Neural progenitor cell (in vitro differentiated cells): Measurements from ENCODE around the gene GDPD4. TPM values are rescaled to one million over a fixed set of nuclear protein-coding genes. Genes with fewer than 3 reads are reported as not detected.

Experiments used
- DNase-seq: peaks from one replicate; pipeline ENCODE4 v3.0.0-alpha.2; 2016; ENCODE audit warnings: low spot score
- H2AFZ ChIP-seq: fragments of 200-600 bp; sonication (generic); replicated peaks from 2 replicates; pipeline ENCODE4 v1.6.1; 2016; ENCODE audit warnings: antibody characterized with exemption
- H3F3A ChIP-seq: fragments of 200-600 bp; sonication (generic); 2 replicates; pipeline ENCODE4 v1.6.1; 2016; ENCODE audit warnings: antibody characterized with exemption, low read depth
- H3K27ac ChIP-seq: fragments of 200-600 bp; sonication (generic); 2 replicates; pipeline ENCODE4 v1.5.1; 2016; ENCODE audit warnings: mild to moderate bottlenecking
- H3K27me3 ChIP-seq: fragments of 200-600 bp; sonication (generic); 2 replicates; pipeline ENCODE4 v1.6.1; 2016; ENCODE audit warnings: mild to moderate bottlenecking, moderate library complexity
- H3K36me3 ChIP-seq: fragments of 200-600 bp; sonication (generic); 2 replicates; pipeline ENCODE4 v1.5.1; 2016
- H3K4me1 ChIP-seq: fragments of 200-600 bp; sonication (generic); 2 replicates; pipeline ENCODE4 v1.6.1; 2016; ENCODE audit warnings: mixed run types
- H3K4me2 ChIP-seq: fragments of 200-600 bp; sonication (generic); 2 replicates; pipeline ENCODE4 v1.6.1; 2016
- H3K4me3 ChIP-seq: fragments of 200-600 bp; sonication (generic); 2 replicates; pipeline ENCODE4 v1.5.1; 2016
- H3K79me2 ChIP-seq: fragments of 200-600 bp; sonication (generic); 2 replicates; pipeline ENCODE4 v1.6.1; 2016; ENCODE audit warnings: low read depth
- H3K9ac ChIP-seq: fragments of 200-600 bp; sonication (generic); 2 replicates; pipeline ENCODE4 v1.6.1; 2016
- H3K9me3 ChIP-seq: fragments of 200-600 bp; sonication (generic); 2 replicates; pipeline ENCODE4 v1.5.1; 2016; ENCODE audit warnings: low read depth
- H4K20me1 ChIP-seq: fragments of 200-600 bp; sonication (generic); 2 replicates; pipeline ENCODE4 v1.6.1; 2016; ENCODE audit warnings: low read depth
- H3K27ac Mint-ChIP-seq: 3 replicates; pipeline ENCODE4 v1.8.0; 2021; ENCODE audit warnings: mixed read lengths
- H3K27me3 Mint-ChIP-seq: 2 replicates; pipeline ENCODE4 v1.8.0; 2022; ENCODE audit warnings: low read depth, mild to moderate bottlenecking, inconsistent platforms, moderate library complexity, mixed read lengths; ENCODE audit not compliant: insufficient read depth
- H3K36me3 Mint-ChIP-seq: 3 replicates; pipeline ENCODE4 v1.8.0; 2021; ENCODE audit warnings: mixed read lengths
- H3K4me1 Mint-ChIP-seq: 3 replicates; pipeline ENCODE4 v1.8.0; 2021; ENCODE audit warnings: mixed read lengths
- H3K4me3 Mint-ChIP-seq: 3 replicates; pipeline ENCODE4 v1.8.0; 2021; ENCODE audit warnings: mild to moderate bottlenecking, moderate library complexity, mixed read lengths
- H3K9me3 Mint-ChIP-seq: 3 replicates; pipeline ENCODE4 v1.8.0; 2020; ENCODE audit warnings: mixed read lengths
- EZH2 ChIP-seq: fragments of 200-600 bp; sonication (generic); IDR thresholded peaks from 2 replicates; pipeline ENCODE4 v1.6.1; 2017; ENCODE audit warnings: antibody characterized with exemption, mild to moderate bottlenecking, moderate library complexity
- EZH2phosphoT487 ChIP-seq: fragments of 200-600 bp; sonication (generic); IDR thresholded peaks from 2 replicates; pipeline ENCODE4 v1.6.1; 2017; ENCODE audit warnings: antibody characterized with exemption
- total RNA-seq: library from RNA; depleted of rRNA; stranded (reverse); fragments of >200 nt; gene quantifications from 2 replicates; pipeline ENCODE4 v1.2.3, GENCODE V29; 2015; ENCODE audit warnings: low replicate concordance
- TF ChIP-seq, protein P1 (sequence below): fragments of 200-600 bp; sonication (generic); IDR thresholded peaks from 2 replicates; pipeline ENCODE4 v1.5.1; 2017; ENCODE audit warnings: antibody characterized with exemption, mild to moderate bottlenecking

GDPD4 gene
- total RNA-seq, 1 donor from 2014 or later = not detected

DNA sequence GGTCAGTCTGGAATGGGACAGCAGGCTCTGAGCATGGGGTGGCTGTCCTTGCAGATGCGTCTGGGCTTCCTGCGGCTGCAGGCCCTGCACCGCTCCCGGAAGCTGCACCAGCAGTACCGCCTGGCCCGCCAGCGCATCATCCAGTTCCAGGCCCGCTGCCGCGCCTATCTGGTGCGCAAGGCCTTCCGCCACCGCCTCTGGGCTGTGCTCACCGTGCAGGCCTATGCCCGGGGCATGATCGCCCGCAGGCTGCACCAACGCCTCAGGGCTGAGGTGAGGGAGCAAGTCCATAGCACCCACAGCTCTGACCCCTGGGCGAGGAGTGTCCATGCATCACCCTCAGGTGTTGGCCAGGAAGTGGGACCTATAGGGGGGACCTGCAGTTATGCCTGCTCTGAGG lies 121.8 kb downstream of the GDPD4 start:
- DNase-seq = no peak
- Histone ChIP-seq H3F3A (peaks cover 12% of the 10 kb centered on the region), H3K9me3 (no peaks in the 10 kb centered on the region), H3K9ac (no peak overlapping the region), H2AFZ (no peak overlapping the region), H3K4me3 (no peak overlapping the region), H3K79me2 (no peaks in the 10 kb centered on the region), H3K36me3 (no peaks in the 10 kb centered on the region), H3K27ac (no peak overlapping the region), H3K27me3 (no peaks in the 10 kb centered on the region), H4K20me1 (no peaks in the 10 kb centered on the region), H3K4me2 (no peak overlapping the region), H3K4me1 (peaks cover 12% of the 10 kb centered on the region)
- no peak overlapping the region for H3K4me3 Mint-ChIP-seq
- TF ChIP-seq EZH2 = no peak
- TF ChIP-seq, protein P1, sequence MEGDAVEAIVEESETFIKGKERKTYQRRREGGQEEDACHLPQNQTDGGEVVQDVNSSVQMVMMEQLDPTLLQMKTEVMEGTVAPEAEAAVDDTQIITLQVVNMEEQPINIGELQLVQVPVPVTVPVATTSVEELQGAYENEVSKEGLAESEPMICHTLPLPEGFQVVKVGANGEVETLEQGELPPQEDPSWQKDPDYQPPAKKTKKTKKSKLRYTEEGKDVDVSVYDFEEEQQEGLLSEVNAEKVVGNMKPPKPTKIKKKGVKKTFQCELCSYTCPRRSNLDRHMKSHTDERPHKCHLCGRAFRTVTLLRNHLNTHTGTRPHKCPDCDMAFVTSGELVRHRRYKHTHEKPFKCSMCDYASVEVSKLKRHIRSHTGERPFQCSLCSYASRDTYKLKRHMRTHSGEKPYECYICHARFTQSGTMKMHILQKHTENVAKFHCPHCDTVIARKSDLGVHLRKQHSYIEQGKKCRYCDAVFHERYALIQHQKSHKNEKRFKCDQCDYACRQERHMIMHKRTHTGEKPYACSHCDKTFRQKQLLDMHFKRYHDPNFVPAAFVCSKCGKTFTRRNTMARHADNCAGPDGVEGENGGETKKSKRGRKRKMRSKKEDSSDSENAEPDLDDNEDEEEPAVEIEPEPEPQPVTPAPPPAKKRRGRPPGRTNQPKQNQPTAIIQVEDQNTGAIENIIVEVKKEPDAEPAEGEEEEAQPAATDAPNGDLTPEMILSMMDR = no peak
- TF ChIP-seq EZH2phosphoT487 = no peak
- H3K27ac Mint-ChIP-seq = no peak overlapping the region
- peaks cover 7% of the 10 kb centered on the region for H3K27me3 Mint-ChIP-seq
- no peaks in the 10 kb centered on the region for H3K9me3 Mint-ChIP-seq
- H3K4me1 Mint-ChIP-seq = peaks cover 22% of the 10 kb centered on the region
- H3K36me3 Mint-ChIP-seq = no peaks in the 10 kb centered on the region

DNA sequence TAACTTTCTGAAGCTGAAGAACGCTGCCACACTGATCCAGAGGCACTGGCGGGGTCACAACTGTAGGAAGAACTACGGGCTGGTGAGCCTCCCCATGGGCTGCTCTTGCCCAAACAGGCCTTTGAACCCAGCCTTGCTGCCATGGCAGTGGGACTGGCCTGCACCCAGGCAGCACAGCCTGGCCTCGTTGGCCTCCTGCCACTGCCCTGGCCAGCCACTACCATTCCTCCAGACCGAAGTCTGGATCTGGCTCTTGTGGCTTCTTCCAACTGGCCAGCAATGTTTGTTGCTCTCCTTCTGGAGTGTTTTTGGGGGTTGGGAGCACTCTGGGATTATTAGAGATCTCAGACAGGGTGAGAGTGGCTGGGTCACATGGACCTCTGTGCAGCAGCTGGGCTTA lies 122.4 kb downstream of the GDPD4 start:
- Histone ChIP-seq H3K4me3 (no peak overlapping the region), H3K36me3 (no peaks in the 10 kb centered on the region)
- no peak overlapping the region for H3K4me3 Mint-ChIP-seq

DNA sequence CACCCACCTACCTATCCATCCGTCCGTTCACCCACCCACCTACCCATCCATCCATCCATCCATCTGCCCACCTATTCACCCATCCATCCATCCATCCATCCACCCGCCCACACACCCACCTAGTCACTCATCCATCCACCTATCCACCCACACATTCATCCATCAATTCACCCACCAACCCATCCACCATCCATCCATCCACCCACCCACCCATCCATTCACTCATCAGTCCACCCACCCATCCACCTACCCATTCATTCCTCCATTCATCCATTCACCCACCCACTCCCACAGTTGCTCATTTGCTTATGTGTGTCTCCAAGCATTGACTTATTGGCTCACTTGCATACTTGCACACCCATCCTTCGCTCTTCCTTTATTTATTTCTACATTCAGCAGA lies 123.3 kb downstream of the GDPD4 start:
- Histone ChIP-seq H3K27me3 (no peaks in the 10 kb centered on the region), H3F3A (peaks cover 19% of the 10 kb centered on the region), H3K79me2 (no peaks in the 10 kb centered on the region), H4K20me1 (no peaks in the 10 kb centered on the region), H2AFZ (no peak overlapping the region), H3K9ac (no peak overlapping the region), H3K4me3 (no peak overlapping the region), H3K36me3 (no peaks in the 10 kb centered on the region), H3K4me2 (no peak overlapping the region), H3K27ac (no peak overlapping the region), H3K4me1 (peaks cover 21% of the 10 kb centered on the region), H3K9me3 (no peaks in the 10 kb centered on the region)
- DNase-seq = no peak
- Mint-ChIP-seq H3K4me1 (peaks cover 34% of the 10 kb centered on the region), H3K4me3 (peak overlapping the region; percentile 2), H3K27ac (no peak overlapping the region), H3K36me3 (no peaks in the 10 kb centered on the region), H3K27me3 (peaks cover 7% of the 10 kb centered on the region), H3K9me3 (no peaks in the 10 kb centered on the region)
- TF ChIP-seq EZH2 (no peak), EZH2phosphoT487 (no peak)
- TF ChIP-seq, protein P1 = no peak

More for the DNA sequence above, 122.4 kb downstream of the GDPD4 start:
- Histone ChIP-seq H3K4me1 (peaks cover 13% of the 10 kb centered on the region), H3K9ac (no peak overlapping the region), H3K27me3 (no peaks in the 10 kb centered on the region), H3K27ac (no peak overlapping the region), H3K4me2 (no peak overlapping the region), H3F3A (peaks cover 12% of the 10 kb centered on the region), H2AFZ (no peak overlapping the region), H3K9me3 (no peaks in the 10 kb centered on the region), H3K79me2 (no peaks in the 10 kb centered on the region), H4K20me1 (no peaks in the 10 kb centered on the region)
- Mint-ChIP-seq H3K9me3 (no peaks in the 10 kb centered on the region), H3K27me3 (peaks cover 7% of the 10 kb centered on the region), H3K27ac (peak overlapping the region; percentile 66), H3K4me1 (peaks cover 28% of the 10 kb centered on the region), H3K36me3 (no peaks in the 10 kb centered on the region)
- DNase-seq = no peak
- no peak for TF ChIP-seq EZH2phosphoT487
- TF ChIP-seq, protein P1 = no peak
